Ectodermal cell (in vitro differentiated cells): ENCODE data around the gene MAMDC4.
"Not testable (repeated sequence)": the region's sequence is repeated elsewhere in the genome, so short reads cannot be mapped to it uniquely, and the experiment has no call there.

Source experiments
- H3K27ac ChIP-seq: 2 replicates; pipeline ENCODE4 v1.7.0; 2013; ENCODE audit warnings: mild to moderate bottlenecking, low read depth, low read length; ENCODE audit not compliant: insufficient read depth, poor library complexity, severe bottlenecking
- H3K27me3 ChIP-seq: 2 replicates; pipeline ENCODE4 v1.7.0; 2013; ENCODE audit warnings: mild to moderate bottlenecking, low read length; ENCODE audit not compliant: insufficient read depth, control insufficient read depth, poor library complexity, severe bottlenecking
- H3K36me3 ChIP-seq: one replicate; pipeline ENCODE4 v1.7.0; 2013; ENCODE audit warnings: low read length; ENCODE audit not compliant: control insufficient read depth, insufficient read depth
- H3K4me1 ChIP-seq: one replicate; pipeline ENCODE4 v1.7.0; 2013; ENCODE audit warnings: low read length; ENCODE audit not compliant: control insufficient read depth, insufficient read depth
- H3K4me3 ChIP-seq: 2 replicates; pipeline ENCODE4 v1.7.0; 2013; ENCODE audit warnings: low read depth, low read length, control low read depth; ENCODE audit not compliant: insufficient read depth
- H3K9me3 ChIP-seq: 2 replicates; pipeline ENCODE4 v1.7.0; 2013; ENCODE audit warnings: mild to moderate bottlenecking, low read length, moderate library complexity; ENCODE audit not compliant: control insufficient read depth
- WGBS, 2 experiments: methylation state at CpG; one replicate each; pipeline ENCODE4 v1.1.7; 2013; ENCODE audit warnings: missing lambda C conversion rate in 2 of 2; 5-methylcytosine and 5-hydroxymethylcytosine counted together

The MAMDC4 gene

GRCh38 chr9:136866898-136867421 is 14.8 kb downstream of the MAMDC4 start:
- WGBS, 2 experiments, result 92 to 93% methylated on average over 29 of the region's 29 CpGs
- not testable (repeated sequence) for H3K27ac ChIP-seq
- H3K4me3 ChIP-seq, result peak overlapping the region; percentile 44

GRCh38 chr9:136867480-136867879 is 15.3 kb downstream of the MAMDC4 start:
- Histone ChIP-seq H3K4me1 (peaks cover 7% of the 10 kb centered on the region), H3K27ac (no peak overlapping the region), H3K27me3 (no peaks in the 10 kb centered on the region), H3K36me3 (peaks cover 17% of the 10 kb centered on the region), H3K4me3 (no peak overlapping the region), H3K9me3 (no peaks in the 10 kb centered on the region)
- WGBS, 2 experiments, result 96 to 97% methylated on average over 18 of the region's 18 CpGs

More at GRCh38 chr9:136866898-136867421, 14.8 kb downstream of the MAMDC4 start:
- H3K27me3 ChIP-seq, H3K4me1 ChIP-seq, H3K9me3 ChIP-seq: not testable (repeated sequence)
- peaks cover 22% of the 10 kb centered on the region for H3K36me3 ChIP-seq

GRCh38 chr9:136867917-136868316 is 15.8 kb downstream of the MAMDC4 start:
- Histone ChIP-seq H3K36me3 (peaks cover 13% of the 10 kb centered on the region), H3K4me1 (peaks cover 7% of the 10 kb centered on the region), H3K9me3 (no peaks in the 10 kb centered on the region), H3K27ac (no peak overlapping the region), H3K27me3 (no peaks in the 10 kb centered on the region), H3K4me3 (no peak overlapping the region)
- WGBS, 2 experiments, result 94 to 96% methylated on average over 18 of the region's 18 CpGs

GRCh38 chr9:136868644-136869043 is 16.5 kb downstream of the MAMDC4 start:
- H3K9me3 ChIP-seq, result no peaks in the 10 kb centered on the region
- WGBS, 2 experiments, result 95 to 96% methylated on average over 11 of the region's 11 CpGs
- H3K27ac ChIP-seq, result no peak overlapping the region
- H3K4me3 ChIP-seq, result no peak overlapping the region
- peaks cover 7% of the 10 kb centered on the region for H3K4me1 ChIP-seq
- peaks cover 6% of the 10 kb centered on the region for H3K36me3 ChIP-seq
- no peaks in the 10 kb centered on the region for H3K27me3 ChIP-seq

- not testable (repeated sequence) for H3K27ac ChIP-seq, H3K4me1 ChIP-seq, H3K9me3 ChIP-seq, H3K36me3 ChIP-seq, H3K4me3 ChIP-seq, H3K27me3 ChIP-seq
- 91 to 93% methylated on average over 2 of the region's 2 CpGs for WGBS, 2 experiments
Measured at GRCh38 chr9:136869611-136870010, 17.5 kb downstream of the MAMDC4 start.

- Histone ChIP-seq H3K27ac (no peak overlapping the region), H3K4me3 (no peak overlapping the region), H3K36me3 (no peaks in the 10 kb centered on the region), H3K27me3 (no peaks in the 10 kb centered on the region), H3K4me1 (no peaks in the 10 kb centered on the region), H3K9me3 (no peaks in the 10 kb centered on the region)
- 91 to 92% methylated on average over 6 of the region's 6 CpGs for WGBS, 2 experiments
Measured at GRCh38 chr9:136875155-136875554, 23.0 kb downstream of the MAMDC4 start.

- Histone ChIP-seq H3K4me1 (peaks cover under 1% of the 10 kb centered on the region), H3K36me3 (no peaks in the 10 kb centered on the region), H3K9me3 (no peaks in the 10 kb centered on the region), H3K4me3 (no peak overlapping the region), H3K27me3 (no peaks in the 10 kb centered on the region), H3K27ac (no peak overlapping the region)
- WGBS, 2 experiments, result 73 to 78% methylated on average over 5 of the region's 5 CpGs
Measured at GRCh38 chr9:136876476-136876875, 24.3 kb downstream of the MAMDC4 start.

GRCh38 chr9:136880651-136881050 is 28.5 kb downstream of the MAMDC4 start:
- no peak overlapping the region for H3K27ac ChIP-seq
- WGBS, 2 experiments, result 86 to 88% methylated on average over 11 of the region's 11 CpGs
- no peaks in the 10 kb centered on the region for H3K27me3 ChIP-seq
- H3K36me3 ChIP-seq, result no peaks in the 10 kb centered on the region
- H3K4me1 ChIP-seq, result peaks cover 5% of the 10 kb centered on the region
- H3K9me3 ChIP-seq, result no peaks in the 10 kb centered on the region
- no peak overlapping the region for H3K4me3 ChIP-seq

- H3K9me3 ChIP-seq, result no peaks in the 10 kb centered on the region
- 36 to 43% methylated on average over 9 of the region's 9 CpGs for WGBS, 2 experiments
- H3K4me3 ChIP-seq, result no peak overlapping the region
- no peaks in the 10 kb centered on the region for H3K36me3 ChIP-seq
- no peaks in the 10 kb centered on the region for H3K27me3 ChIP-seq
- no peak overlapping the region for H3K27ac ChIP-seq
- H3K4me1 ChIP-seq, result peaks cover 5% of the 10 kb centered on the region
Measured at GRCh38 chr9:136881691-136882108, 29.6 kb downstream of the MAMDC4 start.

- Histone ChIP-seq H3K27ac (no peak overlapping the region), H3K9me3 (no peaks in the 10 kb centered on the region), H3K4me3 (no peak overlapping the region), H3K4me1 (peaks cover 5% of the 10 kb centered on the region), H3K36me3 (no peaks in the 10 kb centered on the region), H3K27me3 (no peaks in the 10 kb centered on the region)
- WGBS, 2 experiments, result 73 to 77% methylated on average over 19 of the region's 19 CpGs
Measured at GRCh38 chr9:136882109-136882946, 30.2 kb downstream of the MAMDC4 start.
